Nephron (organoid): ENCODE results near the gene HMCN2.

Experiments
- H3K27ac Mint-ChIP-seq, 3 experiments: 2 replicates each; pipeline ENCODE4 v1.8.0; 2020; ENCODE audit warnings: mixed read lengths in 3 of 3, mild to moderate bottlenecking in 2 of 3, moderate library complexity in 1 of 3
- H3K27me3 Mint-ChIP-seq: 2 replicates; pipeline ENCODE4 v1.8.0; 2021; ENCODE audit warnings: low read depth, mild to moderate bottlenecking, moderate library complexity, mixed read lengths
- H3K36me3 Mint-ChIP-seq: 2 replicates; pipeline ENCODE4 v1.8.0; 2020; ENCODE audit warnings: low read depth, mixed read lengths
- H3K4me1 Mint-ChIP-seq: 2 replicates; pipeline ENCODE4 v1.8.0; 2020; ENCODE audit warnings: mixed read lengths
- H3K4me3 Mint-ChIP-seq, 3 experiments: 2 replicates each; pipeline ENCODE4 v1.8.0; 2020; ENCODE audit warnings: mild to moderate bottlenecking in 3 of 3, mixed read lengths in 3 of 3, moderate library complexity in 2 of 3
- H3K9me3 Mint-ChIP-seq: 2 replicates; pipeline ENCODE4 v1.8.0; 2020; ENCODE audit warnings: mixed read lengths
- CTCF ChIP-seq, 3 experiments: fragments of 200-600 bp; sonication (generic); IDR thresholded peaks; one replicate each; pipeline ENCODE4 v1.5.0; 2021; ENCODE audit warnings: antibody characterized with exemption in 3 of 3; ENCODE audit not compliant: unreplicated experiment in 3 of 3

The HMCN2 gene

DNA sequence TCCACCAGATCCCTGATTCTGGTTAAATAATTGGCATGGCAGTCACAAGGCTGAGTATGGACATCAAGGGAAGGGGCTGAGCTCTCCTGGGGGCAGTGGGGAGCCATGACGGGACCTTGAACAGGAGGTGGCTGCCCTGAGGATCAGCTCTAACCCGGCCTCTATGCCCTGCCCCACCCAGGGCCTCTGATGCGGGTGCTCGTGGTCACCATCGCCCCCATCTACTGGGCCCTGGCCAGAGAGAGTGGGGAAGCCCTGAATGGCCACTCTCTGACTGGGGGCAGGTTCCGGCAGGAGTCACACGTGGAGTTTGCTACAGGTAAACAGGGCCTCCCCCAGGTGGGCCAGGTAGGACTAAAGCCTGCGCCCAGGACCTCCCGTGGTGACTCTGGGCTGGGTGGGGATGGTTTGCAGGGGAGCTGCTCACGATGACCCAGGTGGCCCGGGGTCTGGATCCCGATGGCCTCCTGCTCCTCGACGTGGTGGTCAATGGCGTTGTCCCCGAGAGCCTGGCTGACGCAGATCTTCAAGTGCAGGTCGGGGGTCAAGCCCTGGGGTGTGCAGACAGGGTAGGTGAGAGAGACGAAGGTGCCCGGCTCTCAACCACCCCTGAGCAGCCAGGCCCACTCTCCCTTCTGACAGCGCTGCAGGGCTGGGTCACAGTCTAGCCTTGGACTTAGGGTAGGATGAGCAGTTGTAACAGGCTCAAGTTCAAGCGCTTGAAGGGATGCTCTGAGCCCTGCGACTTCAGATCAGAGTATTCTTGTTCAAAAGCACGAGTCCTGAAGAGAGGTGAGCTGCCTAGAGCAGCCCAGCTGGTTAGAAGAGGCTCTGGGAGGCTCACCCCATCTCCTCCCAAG lies 159.3 kb downstream of the HMCN2 start:
- peaks cover 19% of the 10 kb centered on the region for H3K4me1 Mint-ChIP-seq
- H3K27ac Mint-ChIP-seq, result no peak overlapping the region
- peaks cover 68% of the 10 kb centered on the region for H3K27me3 Mint-ChIP-seq
- no peak overlapping the region for H3K4me3 Mint-ChIP-seq
- no peaks in the 10 kb centered on the region for H3K36me3 Mint-ChIP-seq
- TF ChIP-seq CTCF (IDR thresholded peaks at IDR 0.05; ENCODE audit: unreplicated experiment in 3 of 3), result no peak
- no peaks in the 10 kb centered on the region for H3K9me3 Mint-ChIP-seq

GRCh38 chr9:130425741-130426466 lies 160.3 kb downstream of the HMCN2 start:
- no peak overlapping the region for H3K27ac Mint-ChIP-seq
- peaks cover 19% of the 10 kb centered on the region for H3K4me1 Mint-ChIP-seq
- no peak overlapping the region for H3K4me3 Mint-ChIP-seq
- H3K36me3 Mint-ChIP-seq, result no peaks in the 10 kb centered on the region
- peaks cover 67% of the 10 kb centered on the region for H3K27me3 Mint-ChIP-seq
- no peaks in the 10 kb centered on the region for H3K9me3 Mint-ChIP-seq
- TF ChIP-seq CTCF (IDR thresholded peaks at IDR 0.05; ENCODE audit: unreplicated experiment in 3 of 3), result no peak

DNA sequence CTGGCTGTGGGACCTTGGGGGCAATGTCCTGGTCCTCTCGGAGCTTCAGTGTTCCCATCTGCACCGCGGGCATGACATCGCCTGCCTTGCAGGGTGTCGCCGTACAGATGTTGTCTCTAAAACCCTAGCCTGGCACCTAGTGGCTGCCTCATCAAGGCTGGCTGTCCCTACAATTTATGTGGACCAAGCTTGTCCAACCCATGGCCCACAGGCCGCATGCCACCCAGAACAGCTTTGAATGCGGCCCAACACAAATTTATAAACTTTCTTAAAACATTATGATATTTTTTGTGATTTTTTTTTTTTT lies 160.9 kb downstream of the HMCN2 start:
- no peak overlapping the region for H3K27ac Mint-ChIP-seq
- H3K27me3 Mint-ChIP-seq, result peaks cover 62% of the 10 kb centered on the region
- TF ChIP-seq CTCF (IDR thresholded peaks at IDR 0.05; ENCODE audit: unreplicated experiment in 3 of 3), result no peak
- H3K36me3 Mint-ChIP-seq, result no peaks in the 10 kb centered on the region
- H3K4me1 Mint-ChIP-seq, result peaks cover 15% of the 10 kb centered on the region
- H3K9me3 Mint-ChIP-seq, result no peaks in the 10 kb centered on the region
- no peak overlapping the region for H3K4me3 Mint-ChIP-seq

DNA sequence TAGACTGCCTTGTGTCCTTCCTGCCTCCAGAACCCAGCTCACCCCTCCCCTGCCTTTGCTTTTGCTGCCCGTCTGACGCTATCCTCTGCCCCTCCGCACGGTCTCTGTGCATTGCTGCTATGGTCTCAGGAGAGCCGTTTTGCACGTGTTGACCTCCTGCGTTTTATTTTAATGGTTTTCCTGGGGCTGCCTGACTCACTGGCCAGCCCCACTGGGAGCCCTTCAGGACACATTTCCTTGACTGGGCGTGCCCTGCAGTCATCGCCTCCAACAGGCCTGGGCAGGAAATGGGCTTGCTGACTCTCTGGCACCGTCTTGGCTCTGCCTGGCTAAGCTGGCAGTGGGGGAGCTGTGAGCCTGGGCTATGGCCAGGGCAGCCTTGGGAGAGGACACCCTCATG lies 161.3 kb downstream of the HMCN2 start:
- H3K4me3 Mint-ChIP-seq, result no peak overlapping the region
- H3K4me1 Mint-ChIP-seq, result peaks cover 10% of the 10 kb centered on the region
- H3K27me3 Mint-ChIP-seq, result peaks cover 58% of the 10 kb centered on the region
- TF ChIP-seq CTCF (IDR thresholded peaks at IDR 0.05; ENCODE audit: unreplicated experiment in 3 of 3), result no peak
- no peaks in the 10 kb centered on the region for H3K9me3 Mint-ChIP-seq
- no peak overlapping the region for H3K27ac Mint-ChIP-seq
- H3K36me3 Mint-ChIP-seq, result no peaks in the 10 kb centered on the region

DNA sequence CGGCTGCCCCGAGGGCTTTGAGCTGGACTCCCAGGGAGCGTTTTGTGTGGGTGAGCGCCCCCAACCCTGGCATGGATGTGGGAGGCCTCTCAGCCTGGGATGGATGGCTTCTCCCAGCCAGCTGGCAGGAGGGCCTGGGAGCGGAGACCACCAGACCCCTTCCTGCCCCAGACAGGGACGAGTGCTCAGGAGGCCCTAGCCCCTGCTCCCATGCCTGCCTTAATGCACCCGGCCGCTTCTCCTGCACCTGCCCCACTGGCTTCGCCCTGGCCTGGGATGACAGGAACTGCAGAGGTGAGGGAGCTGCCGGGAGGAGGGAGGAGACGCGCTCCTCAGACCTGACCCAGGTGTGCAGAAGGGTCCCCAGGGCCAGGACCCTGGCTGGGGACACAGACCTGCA lies 161.8 kb downstream of the HMCN2 start:
- no peak overlapping the region for H3K27ac Mint-ChIP-seq
- H3K9me3 Mint-ChIP-seq, result no peaks in the 10 kb centered on the region
- H3K27me3 Mint-ChIP-seq, result peaks cover 57% of the 10 kb centered on the region
- H3K36me3 Mint-ChIP-seq, result no peaks in the 10 kb centered on the region
- no peak for TF ChIP-seq CTCF (IDR thresholded peaks at IDR 0.05; ENCODE audit: unreplicated experiment in 3 of 3)
- H3K4me1 Mint-ChIP-seq, result peaks cover 10% of the 10 kb centered on the region
- no peak overlapping the region for H3K4me3 Mint-ChIP-seq
